Measurements from ENCODE around the gene NSMCE1.

DNA sequence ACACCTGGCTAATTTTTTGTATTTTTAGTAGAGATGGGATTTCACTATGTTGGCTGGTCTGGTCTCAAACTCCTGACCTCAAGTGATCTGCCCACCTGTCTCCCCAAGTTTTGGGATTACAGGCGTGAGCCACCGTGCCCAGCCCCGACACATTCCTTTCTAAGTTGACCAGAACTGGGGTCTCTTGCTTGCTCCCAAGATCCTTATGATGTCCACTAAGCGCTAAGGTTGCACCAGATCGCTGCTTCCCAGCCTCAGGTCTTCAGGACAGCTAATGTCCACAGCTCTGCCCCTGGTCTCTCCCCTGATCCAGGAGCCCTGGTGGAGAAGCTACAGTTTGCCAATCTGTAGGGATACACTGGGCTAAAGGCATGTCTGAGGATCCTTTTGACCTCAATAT lies 29.5 kb downstream of the NSMCE1 start:
- no peak for TF ChIP-seq CTCF (conservative IDR thresholded peaks at IDR 0.05 in 1 of 2, IDR thresholded peaks at IDR 0.05 in 1 of 2; ENCODE audit: low read depth in 1 of 2, low read length in 2 of 2)
- TF ChIP-seq EZH2 (IDR thresholded peaks at IDR 0.05; ENCODE audit: low read length, missing control alignments) = no peak

Measured in fibroblast of lung (primary cell).